Superior temporal gyrus (tissue), 1 donor: ENCODE data around the gene B4GALT1.
"Not testable (repeated sequence)": the region's sequence is repeated elsewhere in the genome, so short reads cannot be mapped to it uniquely, and the experiment has no call there.

Experiments
- DNase-seq: peaks from one replicate; pipeline ENCODE4 v3.0.0-alpha.2; 2016; ENCODE audit errors: extremely low spot score

B4GALT1 gene

GRCh38 chr9:33185406-33185805, 18.3 kb upstream of the B4GALT1 start:
- DNase-seq: no peak

GRCh38 chr9:33184963-33185362, 17.8 kb upstream of the B4GALT1 start:
- no peak for DNase-seq

DNA sequence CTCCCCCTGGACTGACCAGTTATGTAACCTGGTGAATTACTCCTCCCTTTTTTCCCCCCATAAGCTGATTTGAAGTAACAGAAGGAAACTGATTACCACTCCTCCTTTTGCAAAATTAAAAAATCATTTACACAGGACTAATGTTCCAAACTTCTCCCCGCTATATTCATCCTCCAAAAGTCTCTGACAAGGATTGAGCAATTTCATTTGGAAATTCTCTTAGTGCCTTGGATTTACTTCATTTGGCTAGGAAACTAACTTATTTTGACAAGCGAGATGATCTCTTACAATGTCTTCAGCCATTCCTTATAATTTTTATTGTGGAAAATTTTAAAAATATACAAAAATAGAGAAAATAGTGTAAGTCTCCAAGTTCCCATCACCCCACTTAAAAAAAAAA, 15.4 kb upstream of the B4GALT1 start:
- no peak for DNase-seq

GRCh38 chr9:33180526-33181184, 13.5 kb upstream of the B4GALT1 start:
- no peak for DNase-seq

GRCh38 chr9:33178972-33179697, 12.0 kb upstream of the B4GALT1 start:
- DNase-seq: no peak

GRCh38 chr9:33177639-33178038, 10.5 kb upstream of the B4GALT1 start:
- DNase-seq: no peak

GRCh38 chr9:33177086-33177485, 9.9 kb upstream of the B4GALT1 start:
- DNase-seq: no peak

GRCh38 chr9:33175649-33176325, 8.7 kb upstream of the B4GALT1 start:
- DNase-seq: no peak

GRCh38 chr9:33172256-33173238, 5.4 kb upstream of the B4GALT1 start:
- DNase-seq: no peak

GRCh38 chr9:33170464-33171415, 3.6 kb upstream of the B4GALT1 start:
- no peak for DNase-seq

GRCh38 chr9:33168941-33169544, 1.9 kb upstream of the B4GALT1 start:
- no peak for DNase-seq

DNA sequence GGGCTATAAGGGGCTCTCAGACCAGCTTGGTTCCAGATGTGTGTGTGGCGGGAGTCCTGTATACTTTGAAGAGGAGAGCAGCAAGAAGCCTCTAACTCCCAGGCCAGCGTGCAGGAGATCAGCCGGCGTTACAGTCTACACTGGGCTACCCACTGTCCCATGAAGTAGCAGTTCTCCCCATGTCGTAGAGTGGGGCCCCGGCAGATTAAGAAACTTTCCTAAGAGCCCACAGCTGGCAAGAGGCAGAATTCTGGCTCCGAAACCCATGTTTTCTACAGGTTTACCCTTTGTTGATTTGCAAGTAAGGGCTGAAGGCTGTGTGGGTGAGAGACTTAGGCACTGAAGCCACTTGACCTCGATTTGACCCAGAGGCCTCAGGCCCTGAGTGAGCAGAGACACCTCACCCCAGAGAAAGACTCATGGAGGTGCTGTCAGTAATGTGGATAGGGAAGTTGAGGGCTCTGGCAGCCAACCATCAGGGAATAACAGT, 881 bp upstream of the B4GALT1 start:
- DNase-seq: no peak

- DNase-seq: no peak
Observed at GRCh38 chr9:33166231-33167083, 679 bp downstream of the B4GALT1 start.

- no peak for DNase-seq
Observed at GRCh38 chr9:33165263-33166151, 1.6 kb downstream of the B4GALT1 start.

- not testable (repeated sequence) for DNase-seq
Observed at GRCh38 chr9:33164921-33165262, 2.2 kb downstream of the B4GALT1 start.

DNA sequence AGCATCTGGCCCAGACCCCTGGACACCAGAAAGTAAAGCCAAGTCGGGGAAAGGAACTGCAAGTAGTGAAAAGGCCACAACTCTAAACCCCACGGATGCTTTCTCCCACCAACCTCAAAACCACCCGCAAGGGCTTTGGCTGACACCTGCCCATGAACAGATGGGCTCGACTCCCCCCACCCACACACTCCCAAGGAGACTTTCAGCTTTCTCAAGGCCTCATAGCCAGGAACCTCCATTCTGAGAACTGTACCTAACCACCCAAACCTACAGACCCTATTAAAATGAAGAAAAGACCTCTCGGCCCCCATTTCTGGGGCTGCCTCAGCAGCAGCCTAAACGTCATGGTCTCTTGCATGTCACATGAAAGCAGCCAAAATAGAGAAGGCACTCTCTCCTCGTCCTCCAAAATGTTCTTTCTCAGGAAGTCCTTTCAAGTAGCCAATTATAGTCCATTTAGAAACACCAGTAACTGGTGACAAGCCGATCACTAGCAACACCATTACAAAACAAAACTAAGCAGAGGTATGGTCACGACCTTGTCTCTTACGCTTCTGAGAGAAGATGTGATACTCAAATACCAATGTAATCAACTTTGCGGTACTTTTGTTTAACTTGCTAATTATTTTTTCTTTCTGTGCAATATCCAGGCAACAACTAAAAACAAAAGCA, 2.9 kb downstream of the B4GALT1 start:
- DNase-seq: no peak

GRCh38 chr9:33163433-33164137, 3.6 kb downstream of the B4GALT1 start:
- DNase-seq: no peak
